ENCODE data around the gene RNF26. TPM values are rescaled to one million over a fixed set of nuclear protein-coding genes. Genes with fewer than 3 reads are reported as not detected.

RNF26 gene
- total and polyA plus RNA-seq, 10 of the 15 experiments (the other 5 are each of a cell fraction or from before 2014, with no cell fraction given) = 2.8 to 54.5 (median 17.7) TPM

GRCh38 chr11:119341222-119342022 lies 7.1 kb downstream of the RNF26 start:
- Histone ChIP-seq H3K9ac (ENCODE audit: control insufficient read depth, insufficient read depth, low read length) (no peak overlapping the region), H3K4me3 (no peak overlapping the region), H3K36me3 (ENCODE audit: control insufficient read depth in 2 of 2, insufficient read depth in 2 of 2, low read length in 1 of 2) (no peaks in the 10 kb centered on the region), H4K20me1 (ENCODE audit: control insufficient read depth, insufficient read depth) (no peaks in the 10 kb centered on the region), H3K9me3 (replicated peaks; ENCODE audit: control insufficient read depth, insufficient read depth, low read length) (no peaks in the 10 kb centered on the region), H2AFZ (ENCODE audit: control insufficient read depth, low read depth, low read length) (no peak overlapping the region), H3K27ac (ENCODE audit: control insufficient read depth, insufficient read depth) (no peak overlapping the region), H3K79me2 (ENCODE audit: control insufficient read depth, insufficient read depth, low read length) (no peaks in the 10 kb centered on the region), H3K4me2 (ENCODE audit: control insufficient read depth, insufficient read depth) (no peak overlapping the region), H3K4me1 (ENCODE audit: control insufficient read depth, insufficient read depth, low read length) (no peaks in the 10 kb centered on the region), H3K27me3 (replicated peaks in 1 of 2; ENCODE audit: control insufficient read depth in 2 of 2, insufficient read depth in 2 of 2, low read length in 1 of 2) (peaks cover 9 to 11% of the 10 kb centered on the region in 2 experiments)
- 22% methylated on average over 13 of the region's 16 CpGs for WGBS (ENCODE audit: insufficient coverage, insufficient replicate concordance, low lambda C conversion rate, missing lambda C conversion rate)
- CTCF ChIA-PET = interaction anchor here (0.6 to 2.4 kb wide), 4 partner anchors 14 to 23 kb away, joined by 3 to 8 read pairs (median 4); no protein-coding TSS in a partner anchor
- DNase-seq (ENCODE audit: low read depth, low spot score) (no peak), ATAC-seq (peak; percentile 9; the same call in 1 of the 3 replicates), FAIRE-seq (no peak)
- no TSS peak for BruUV-seq (replicated peaks)
- intact Hi-C loops (cut with micrococcal nuclease; ENCODE audit: unreplicated experiment) (no loop called here), in situ Hi-C loops (cut with MboI) (no loop called here)
- POLR2A ChIA-PET = no interaction called here
- SMC1A ChIA-PET (ENCODE audit: uncharacterized antibody, unreplicated experiment) = interaction anchor here (0.6 kb wide), 1 partner anchor 21 kb away, joined by 3 read pairs; no protein-coding TSS in a partner anchor
- RAD21 ChIA-PET (ENCODE audit: unreplicated experiment) = no interaction called here
- TF ChIP-seq CTCF (IDR thresholded peaks at IDR 0.05 in 2 of 3, conservative IDR thresholded peaks at IDR 0.05 in 1 of 3; ENCODE audit: control insufficient read depth in 2 of 3, extremely low read depth in 1 of 3, insufficient read depth in 1 of 3, low read depth in 3 of 3, low read length in 3 of 3) (no peak), BCLAF1 (IDR thresholded peaks at IDR 0.05) (no peak), IRF3 (IDR thresholded peaks at IDR 0.05) (no peak), ZBTB11 (CRISPR knock-in tag; IDR thresholded peaks at IDR 0.05) (no peak), ZBTB4 (CRISPR knock-in tag; IDR thresholded peaks at IDR 0.05) (no peak), NBN (IDR thresholded peaks at IDR 0.05) (no peak), CREM (IDR thresholded peaks at IDR 0.05; ENCODE audit: low read depth) (no peak), MEF2B (IDR thresholded peaks at IDR 0.05; ENCODE audit: partially characterized antibody, poor library complexity, severe bottlenecking) (no peak)
